GM12873 (cell line): Measurements from ENCODE around the gene LCE2B.

Experiments
- CTCF ChIP-seq: IDR thresholded peaks from 2 replicates; pipeline ENCODE4 v1.5.1; 2012; ENCODE audit warnings: low read depth, mild to moderate bottlenecking, moderate library complexity, low read length, control low read depth; ENCODE audit not compliant: insufficient read depth; ENCODE audit errors: missing control alignments

Gene LCE2B

DNA sequence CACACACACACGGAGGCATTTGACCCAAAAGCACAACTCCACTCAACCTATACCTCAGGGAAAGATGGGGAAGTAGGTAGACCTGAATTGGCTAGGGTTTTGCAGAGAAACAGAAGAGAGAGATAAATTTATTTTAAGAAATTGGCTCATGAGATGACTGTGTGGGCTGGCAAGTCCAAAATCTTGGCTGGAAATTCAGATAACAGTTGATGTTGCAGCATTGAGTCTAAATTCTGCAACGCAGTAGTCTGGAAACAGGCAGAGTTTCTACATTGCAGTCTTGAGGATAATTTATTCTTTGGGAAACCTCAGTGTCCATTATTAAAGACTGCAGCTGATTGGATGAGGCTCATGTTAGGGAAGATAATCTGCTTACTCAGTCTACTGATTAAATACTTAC is 4.3 kb upstream of the LCE2B start:
- TF ChIP-seq CTCF = no peak

DNA sequence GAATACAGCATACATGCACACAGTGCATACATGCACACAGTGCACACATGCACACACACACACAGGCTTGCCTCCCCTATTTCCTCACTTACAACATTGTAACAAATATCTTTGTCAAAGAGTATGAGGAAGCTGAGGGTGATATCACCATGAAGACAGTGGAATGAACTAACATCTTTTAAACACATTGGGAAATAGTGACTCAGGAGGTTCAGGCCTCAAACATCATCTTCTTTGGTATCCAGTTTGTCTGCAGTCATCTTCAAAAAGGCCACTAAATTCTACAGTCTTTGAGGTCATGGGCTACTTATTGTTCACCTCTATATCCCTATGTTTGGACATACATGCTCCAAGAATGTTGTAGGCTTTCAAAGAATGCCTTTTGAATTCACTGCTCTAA is 2.1 kb upstream of the LCE2B start:
- TF ChIP-seq CTCF = no peak

DNA sequence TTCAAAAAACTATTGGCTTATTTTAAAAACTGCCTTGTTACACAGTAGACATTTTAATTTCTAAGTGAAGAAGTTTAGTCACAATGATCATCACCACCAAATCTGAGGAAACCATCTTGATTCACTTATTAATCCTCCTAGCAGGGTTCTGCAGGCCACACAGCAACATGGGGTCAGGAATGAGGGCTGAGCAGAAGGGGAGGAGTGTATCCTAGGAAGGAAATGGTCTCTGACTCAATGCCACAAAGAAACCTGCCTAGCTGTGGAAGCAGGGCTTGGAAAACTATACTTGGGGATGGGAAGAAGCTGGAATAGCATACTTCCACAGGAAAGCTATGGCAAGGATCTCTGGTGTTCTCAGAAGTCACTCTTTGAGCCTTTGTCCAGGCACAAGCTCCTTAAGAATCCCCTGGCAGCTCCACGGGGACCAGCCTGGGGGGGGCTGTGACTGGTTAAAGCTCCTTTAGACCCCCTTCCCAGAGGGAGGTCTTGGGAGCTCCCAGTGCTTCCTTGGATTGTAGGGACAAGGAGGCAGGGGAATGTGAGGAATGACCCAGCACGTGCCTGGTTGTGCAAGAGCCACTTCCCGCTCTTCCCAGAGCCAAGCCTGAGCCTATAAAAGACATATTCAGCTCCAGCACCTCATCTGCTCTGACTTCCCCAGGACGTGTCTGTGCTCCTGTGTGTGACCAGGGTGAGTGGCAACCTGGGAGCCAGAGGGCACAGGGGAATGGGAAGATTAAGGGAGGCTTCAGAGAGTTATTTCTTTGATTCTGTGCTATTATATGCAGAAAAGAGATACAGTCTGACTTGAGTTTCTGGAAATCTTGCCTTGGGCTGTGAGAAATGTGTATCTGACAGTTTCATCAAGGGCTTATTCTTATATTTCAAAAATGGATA is 12.0 kb downstream of the LCE2B start, which contains the start of gene LCE2A:
Gene LCE2A (plus strand): TSS at position 645 of the 900 bp plus-strand sequence. CDS start 557 bp downstream, outside the sequence.
- TF ChIP-seq CTCF = no peak

DNA sequence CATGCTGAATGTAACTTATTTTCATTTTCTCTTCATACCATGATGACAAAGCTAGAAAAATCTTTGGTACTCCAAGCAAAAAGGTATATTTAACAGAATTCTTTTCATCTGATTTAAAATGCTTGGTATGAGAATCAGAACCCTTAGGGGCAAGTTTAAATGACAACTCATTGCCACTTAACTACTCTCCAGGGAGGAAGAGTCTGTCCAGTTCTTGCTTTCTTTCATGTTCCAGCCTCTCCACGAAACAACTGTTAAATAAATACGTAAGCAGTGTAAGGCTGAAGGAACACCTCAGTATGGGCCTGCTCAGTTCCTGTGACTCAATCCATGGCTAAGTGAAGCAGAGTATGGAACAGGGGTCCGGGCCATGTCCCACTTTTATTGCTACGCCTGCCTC is 13.8 kb downstream of the LCE2B start:
- TF ChIP-seq CTCF = no peak

DNA sequence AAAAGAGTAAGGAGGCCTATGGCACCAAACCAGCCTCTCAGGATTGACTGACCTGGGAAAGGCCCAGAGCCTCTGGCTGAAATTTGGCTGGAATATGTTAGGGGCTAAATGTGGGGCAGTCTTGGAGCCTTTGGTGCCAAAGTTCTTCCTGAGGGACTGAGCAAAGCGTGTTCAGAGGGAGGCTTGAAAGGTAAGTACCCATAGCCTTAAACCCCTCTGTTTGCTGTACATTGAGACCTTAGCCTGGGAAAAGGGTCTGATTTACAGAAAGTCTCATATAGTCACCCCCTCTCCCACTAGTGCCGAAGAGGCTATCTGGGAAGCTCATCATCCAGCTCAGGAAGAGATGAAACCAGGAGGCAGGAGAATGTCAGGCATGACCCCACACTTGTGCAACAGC is 21.9 kb downstream of the LCE2B start, which contains the start of gene LCE4A:
Gene LCE4A (plus strand): TSS at position 301 of the 400 bp plus-strand sequence. CDS start 916 bp downstream, outside the sequence.
- no peak for TF ChIP-seq CTCF

DNA sequence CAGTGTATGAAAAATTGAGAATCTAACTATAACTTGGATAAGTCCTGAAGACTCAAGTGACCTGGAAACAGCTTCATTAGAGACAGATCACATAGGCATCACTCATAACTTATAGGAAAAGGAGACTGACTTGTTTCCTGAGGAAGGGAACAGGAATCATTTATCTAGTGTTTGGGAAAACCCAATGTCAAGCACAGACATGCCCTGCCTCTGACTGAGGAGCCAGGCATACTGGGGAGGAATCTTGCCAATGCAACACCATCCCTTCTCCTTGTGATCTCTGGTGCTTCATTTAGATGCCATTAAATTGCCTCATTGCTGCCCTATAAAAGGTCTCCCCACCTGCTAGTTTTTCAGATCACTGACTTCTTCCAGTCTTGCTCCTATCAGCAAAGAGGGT is 32.3 kb downstream of the LCE2B start:
- TF ChIP-seq CTCF = no peak

DNA sequence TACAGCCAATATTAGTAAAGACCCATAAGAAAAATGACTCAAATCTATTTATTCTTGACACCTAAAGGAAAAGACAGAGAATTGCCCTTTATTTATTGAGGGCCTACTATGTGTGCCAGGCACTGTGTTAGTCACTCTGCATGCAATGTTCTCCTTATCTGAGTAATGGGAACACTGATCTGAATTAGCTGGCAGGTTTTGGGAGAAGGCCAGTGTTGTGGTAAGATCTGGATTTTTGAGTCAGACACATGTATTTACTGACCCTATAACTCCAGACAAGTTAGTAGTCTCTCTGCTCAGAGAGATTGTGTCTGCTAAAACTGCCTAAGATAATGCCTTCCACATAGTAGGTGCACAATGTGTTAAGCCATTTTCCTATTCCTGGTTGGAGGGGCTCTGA is 39.3 kb downstream of the LCE2B start:
- TF ChIP-seq CTCF = no peak
